Naive thymus-derived CD4-positive, alpha-beta T cell (primary cell): ENCODE results near the gene MAGOH. TPM values are rescaled to one million over a fixed set of nuclear protein-coding genes. Genes with fewer than 3 reads are reported as not detected.

Experiments used
- ATAC-seq: fragments of 150-1000 bp; cut with Tn5 transposase; 2 replicates; pipeline ENCODE4 v1.10.0; 2021; ENCODE audit warnings: mild to moderate bottlenecking, moderate library complexity
- CTCF ChIA-PET: fragments of 350-600 bp; sonication (Branson Sonifier 250); formaldehyde crosslinking; loops from one replicate; lab custom pipeline; 2021; ENCODE audit warnings: antibody characterized with exemption; lab: Charles Lee
- POLR2A ChIA-PET: fragments of 350-600 bp; sonication (Branson Sonifier 250); formaldehyde crosslinking; loops from one replicate; lab custom pipeline; 2021; ENCODE audit warnings: antibody characterized with exemption, inconsistent platforms; lab: Charles Lee
- DNase-seq, 9 donors: peaks; one replicate each; pipeline versions ENCODE4 v3.0.0 to v3.0.0-alpha.2; 2020 to 2022; ENCODE audit warnings: mixed read lengths in 1 of 9
- H3K27ac ChIP-seq: one replicate; pipeline ENCODE4 v1.7.0; 2013; ENCODE audit warnings: mild to moderate bottlenecking, low read depth, low read length, moderate library complexity
- H3K27me3 ChIP-seq, 2 donors: one replicate each; pipeline ENCODE4 v1.7.0; 2013; ENCODE audit warnings: low read length in 2 of 2, mild to moderate bottlenecking in 2 of 2, moderate library complexity in 2 of 2; ENCODE audit not compliant: control insufficient read depth in 2 of 2, insufficient read depth in 2 of 2
- H3K36me3 ChIP-seq, 3 experiments: 1 replicate in 2 of 3; 2 replicates in 1 of 3; pipeline ENCODE4 v1.7.0; 2013; ENCODE audit warnings: low read length in 3 of 3, mild to moderate bottlenecking in 3 of 3, moderate library complexity in 1 of 3; ENCODE audit not compliant: insufficient read depth in 3 of 3, control insufficient read depth in 2 of 3
- H3K4me1 ChIP-seq, 2 donors: one replicate each; pipeline ENCODE4 v1.7.0; 2013; ENCODE audit warnings: low read length in 2 of 2, mild to moderate bottlenecking in 2 of 2, moderate library complexity in 1 of 2; ENCODE audit not compliant: control insufficient read depth in 2 of 2, insufficient read depth in 2 of 2
- H3K4me3 ChIP-seq: 2 replicates; pipeline ENCODE4 v1.7.0; 2013; ENCODE audit warnings: mild to moderate bottlenecking, low read length
- H3K9me3 ChIP-seq, 3 experiments: 1 replicate in 2 of 3; 2 replicates in 1 of 3; pipeline ENCODE4 v1.7.0; 2013; ENCODE audit warnings: low read length in 3 of 3; ENCODE audit not compliant: control insufficient read depth in 2 of 3
- H3K27ac Mint-ChIP-seq, 9 donors: one replicate each; pipeline ENCODE4 v1.8.0; 2020 to 2022; ENCODE audit warnings: mixed read lengths in 9 of 9, mild to moderate bottlenecking in 8 of 9, moderate library complexity in 5 of 9, inconsistent platforms in 2 of 9
- H3K27me3 Mint-ChIP-seq, 5 donors: one replicate each; pipeline ENCODE4 v1.8.0; 2021 to 2022; ENCODE audit warnings: mixed read lengths in 5 of 5, mild to moderate bottlenecking in 1 of 5
- H3K36me3 Mint-ChIP-seq, 5 donors: one replicate each; pipeline ENCODE4 v1.8.0; 2020 to 2022; ENCODE audit warnings: mixed read lengths in 5 of 5, mild to moderate bottlenecking in 3 of 5, inconsistent platforms in 1 of 5
- H3K4me1 Mint-ChIP-seq, 7 donors: one replicate each; pipeline ENCODE4 v1.8.0; 2020 to 2022; ENCODE audit warnings: mixed read lengths in 7 of 7, mild to moderate bottlenecking in 3 of 7, inconsistent platforms in 1 of 7
- H3K4me3 Mint-ChIP-seq, 10 donors: one replicate each; pipeline ENCODE4 v1.8.0; 2020 to 2022; ENCODE audit warnings: mild to moderate bottlenecking in 10 of 10, mixed read lengths in 10 of 10, moderate library complexity in 6 of 10, inconsistent platforms in 2 of 10
- H3K9me3 Mint-ChIP-seq, 11 donors: one replicate each; pipeline ENCODE4 v1.8.0; 2020 to 2022; ENCODE audit warnings: mixed read lengths in 11 of 11, mild to moderate bottlenecking in 4 of 11, inconsistent platforms in 1 of 11, moderate library complexity in 1 of 11
- intact Hi-C, 2 donors: fragments of 100-400 bp; cut with micrococcal nuclease; formaldehyde crosslinking; loops; one replicate each; pipeline ENCODE4 v1.15.1; 2023
- polyA plus RNA-seq, 2 donors: library from polyadenylated mRNA; unstranded; fragments of 300-500 nt; fragmentation: Illumina TruSeq; gene quantifications; one replicate each; pipeline ENCODE4 v1.2.3, GENCODE V29; 2021
- total RNA-seq, 6 experiments: library from RNA in 5 of 6; stranded (reverse) in 5 of 6; gene quantifications; 1 replicate in 5 of 6; 2 replicates in 1 of 6; pipeline ENCODE4 v1.2.3 and lab custom pipeline; 2021 to 2026

Gene MAGOH
- total and polyA plus RNA-seq, 7 experiments from 2014 or later, result 37.7 to 108 (median 54.5) TPM

DNA sequence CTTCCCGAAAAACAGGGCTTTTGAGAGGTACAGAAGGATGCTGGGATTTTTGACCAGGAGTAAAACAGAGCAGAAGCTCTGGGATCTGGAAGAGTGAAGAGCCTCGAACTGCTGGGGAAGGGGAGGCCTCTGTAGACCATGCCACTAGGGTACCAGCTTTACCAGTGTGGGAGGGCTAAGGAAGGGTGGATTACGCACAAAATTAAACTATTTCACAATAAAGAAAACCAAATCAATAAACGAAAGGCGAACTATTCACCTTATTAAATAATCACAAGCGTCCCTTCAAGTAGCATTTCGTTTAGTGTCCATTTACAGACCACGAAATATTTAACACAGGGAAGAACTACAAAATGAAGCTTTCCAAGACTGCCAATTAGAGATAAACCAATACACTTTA is 18.6 kb downstream of the MAGOH start:
- peaks cover 0 to 6% (median 0%) of the 10 kb centered on the region in 11 donors for H3K9me3 Mint-ChIP-seq
- peak overlapping the region; percentile 80 for H3K4me3 ChIP-seq

DNA sequence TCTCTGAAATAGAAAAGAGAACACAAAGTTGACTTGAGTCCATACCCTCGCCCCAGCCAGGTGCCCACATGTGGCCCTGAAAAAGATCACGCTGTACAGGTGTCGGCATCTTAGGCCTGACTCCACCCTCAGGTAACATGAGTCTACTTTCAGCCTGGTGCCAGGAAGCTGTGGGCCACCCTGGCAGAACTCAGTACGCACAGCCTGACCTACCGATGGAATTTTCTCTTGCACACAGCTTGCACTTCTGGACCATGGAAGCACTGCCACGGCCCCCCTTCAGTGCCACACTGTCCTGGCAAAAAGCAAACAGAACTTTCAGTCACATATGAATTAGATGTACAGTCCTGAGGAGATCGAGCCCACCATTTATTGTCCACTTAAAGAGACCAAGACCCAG is 20.1 kb downstream of the MAGOH start:
- H3K27ac Mint-ChIP-seq, result peak overlapping the region in 8 of 9 donors; percentile 55 to 98 (median 84)
- intact Hi-C loops, result no loop called here
- DNase-seq (no peak), ATAC-seq (no peak)
- Histone ChIP-seq H3K4me3 (no peak overlapping the region), H3K27me3 (no peaks in the 10 kb centered on the region), H3K4me1 (peaks cover 15% of the 10 kb centered on the region in 2 donors), H3K9me3 (no peaks in the 10 kb centered on the region), H3K36me3 (peaks cover 10 to 54% (median 10%) of the 10 kb centered on the region in 3 experiments), H3K27ac (peak overlapping the region; percentile 17)
- peaks cover 0 to 22% (median 4%) of the 10 kb centered on the region in 5 donors for H3K36me3 Mint-ChIP-seq
- H3K4me3 Mint-ChIP-seq, result peak overlapping the region in 1 of 10 donors; percentile 34
- POLR2A ChIA-PET, result no interaction called here
- peaks cover 0 to 6% (median 0%) of the 10 kb centered on the region in 11 donors for H3K9me3 Mint-ChIP-seq
- CTCF ChIA-PET, result no interaction called here
- H3K4me1 Mint-ChIP-seq, result peaks cover 15 to 31% (median 26%) of the 10 kb centered on the region in 7 donors
- H3K27me3 Mint-ChIP-seq, result no peaks in the 10 kb centered on the region

More for the DNA sequence above, 18.6 kb downstream of the MAGOH start:
- H3K27me3 Mint-ChIP-seq, result no peaks in the 10 kb centered on the region
- Histone ChIP-seq H3K9me3 (no peaks in the 10 kb centered on the region), H3K27me3 (no peaks in the 10 kb centered on the region), H3K4me1 (peaks cover 15% of the 10 kb centered on the region in 2 donors), H3K27ac (peak overlapping the region; percentile 99), H3K36me3 (peaks cover 5 to 39% (median 6%) of the 10 kb centered on the region in 3 experiments)
- no peak for ATAC-seq
- ChIA-PET CTCF (interaction anchor here (0.7 kb wide), 1 partner anchor 17 kb away, joined by 3 read pairs; no protein-coding TSS in a partner anchor), POLR2A (interaction anchor here (1.0 to 4.4 kb wide), 6 partner anchors 9 to 1490 kb away, joined by 3 to 42 read pairs (median 4); partner anchors contain the start of genes CPT2 and MAGOH)
- H3K4me3 Mint-ChIP-seq, result peak overlapping the region; percentile 83 to 94 (median 92)
- H3K4me1 Mint-ChIP-seq, result peaks cover 15 to 31% (median 26%) of the 10 kb centered on the region in 7 donors
- peaks cover 0 to 12% (median 4%) of the 10 kb centered on the region in 5 donors for H3K36me3 Mint-ChIP-seq
- intact Hi-C loops, result loop anchor here (1.0 to 10.0 kb wide), 9 partner anchors 19 to 1998 kb away; partner anchors contain the start of genes BTF3L4 (in 2 of the 2), CPT2 (in 2 of the 2), MAGOH (in 2 of the 2) and TXNDC12 (in 2 of the 2)
- H3K27ac Mint-ChIP-seq, result peak overlapping the region; percentile 91 to 98 (median 96)
- DNase-seq, result no peak

DNA sequence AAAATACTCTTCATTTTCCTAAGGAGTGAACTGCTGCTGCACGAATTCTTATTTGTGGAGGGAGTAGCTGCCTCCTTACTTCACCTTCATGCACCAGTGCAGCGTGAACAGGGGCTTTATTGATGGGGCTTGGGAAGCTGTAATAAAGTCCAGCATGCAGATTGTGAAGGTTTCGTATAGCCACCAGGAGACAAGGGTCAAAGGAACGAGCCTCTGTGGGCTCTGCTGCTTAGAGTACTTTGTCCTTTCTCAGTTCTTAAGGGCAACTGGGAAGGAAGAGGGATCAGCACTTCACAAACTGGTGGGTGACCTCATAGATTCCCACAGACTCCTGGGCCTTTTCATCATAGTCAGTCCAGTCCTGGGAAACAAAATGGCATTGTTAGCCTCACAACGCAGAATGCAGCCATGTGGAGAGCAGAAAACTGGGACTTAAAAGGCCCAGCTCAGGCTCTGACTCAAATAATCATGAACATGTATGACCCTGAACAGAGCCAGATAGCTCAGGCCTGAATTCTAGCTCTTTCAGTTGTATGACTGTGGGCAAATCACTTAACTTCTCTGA is 23.9 kb downstream of the MAGOH start:
- no peak overlapping the region for H3K4me3 Mint-ChIP-seq
- no peaks in the 10 kb centered on the region for H3K27me3 Mint-ChIP-seq
- intact Hi-C loops, result no loop called here
- H3K27ac Mint-ChIP-seq, result no peak overlapping the region
- ChIA-PET CTCF (interaction anchor here (0.6 kb wide), 1 partner anchor 35 kb away, joined by 5 read pairs; no protein-coding TSS in a partner anchor), POLR2A (interaction anchor here (0.6 to 1.1 kb wide), 3 partner anchors 13 to 18 kb away, joined by 3 to 4 read pairs (median 3); no protein-coding TSS in a partner anchor)
- no peak for ATAC-seq
- DNase-seq, result no peak
- peaks cover 3 to 4% of the 10 kb centered on the region in 2 donors for H3K4me1 ChIP-seq
- H3K4me1 Mint-ChIP-seq, result peaks cover 5 to 17% (median 10%) of the 10 kb centered on the region in 7 donors
- no peaks in the 10 kb centered on the region for H3K9me3 ChIP-seq
- H3K36me3 ChIP-seq, result peaks cover 17 to 82% (median 25%) of the 10 kb centered on the region in 3 experiments
- no peaks in the 10 kb centered on the region for H3K27me3 ChIP-seq
- no peak overlapping the region for H3K27ac ChIP-seq
- H3K4me3 ChIP-seq, result no peak overlapping the region
- peaks cover 0 to 1% (median 0%) of the 10 kb centered on the region in 11 donors for H3K9me3 Mint-ChIP-seq
- H3K36me3 Mint-ChIP-seq, result peaks cover 0 to 48% (median 16%) of the 10 kb centered on the region in 5 donors

DNA sequence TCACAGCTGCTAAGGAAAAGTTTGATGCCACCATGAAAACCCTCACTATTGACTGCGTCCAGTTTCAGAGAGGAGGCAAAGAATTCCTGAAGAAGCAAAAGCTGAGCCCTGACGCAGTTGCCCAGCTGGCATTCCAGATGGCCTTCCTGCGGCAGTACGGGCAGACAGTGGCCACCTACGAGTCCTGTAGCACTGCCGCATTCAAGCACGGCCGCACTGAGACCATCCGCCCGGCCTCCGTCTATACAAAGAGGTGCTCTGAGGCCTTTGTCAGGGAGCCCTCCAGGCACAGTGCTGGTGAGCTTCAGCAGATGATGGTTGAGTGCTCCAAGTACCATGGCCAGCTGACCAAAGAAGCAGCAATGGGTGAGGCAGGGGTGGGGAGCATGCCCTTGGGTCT is 27.4 kb downstream of the MAGOH start:
- CTCF ChIA-PET, result interaction anchor here (0.6 kb wide), 1 partner anchor 68 kb away, joined by 3 read pairs; no protein-coding TSS in a partner anchor
- Mint-ChIP-seq H3K4me1 (peaks cover 0 to 13% (median 7%) of the 10 kb centered on the region in 7 donors), H3K27ac (no peak overlapping the region), H3K9me3 (peaks cover 2 to 13% (median 8%) of the 10 kb centered on the region in 11 donors), H3K27me3 (no peaks in the 10 kb centered on the region), H3K4me3 (no peak overlapping the region), H3K36me3 (peaks cover 16 to 66% (median 36%) of the 10 kb centered on the region in 5 donors)
- DNase-seq (no peak), ATAC-seq (no peak)
- intact Hi-C loops, result no loop called here
- POLR2A ChIA-PET, result no interaction called here
- H3K36me3 ChIP-seq, result peaks cover 25 to 89% (median 25%) of the 10 kb centered on the region in 3 experiments
- H3K27ac ChIP-seq, result no peak overlapping the region
- peaks cover 0 to 12% (median 3%) of the 10 kb centered on the region in 3 experiments for H3K9me3 ChIP-seq
- no peak overlapping the region for H3K4me3 ChIP-seq
- no peaks in the 10 kb centered on the region for H3K27me3 ChIP-seq
- no peaks in the 10 kb centered on the region for H3K4me1 ChIP-seq

DNA sequence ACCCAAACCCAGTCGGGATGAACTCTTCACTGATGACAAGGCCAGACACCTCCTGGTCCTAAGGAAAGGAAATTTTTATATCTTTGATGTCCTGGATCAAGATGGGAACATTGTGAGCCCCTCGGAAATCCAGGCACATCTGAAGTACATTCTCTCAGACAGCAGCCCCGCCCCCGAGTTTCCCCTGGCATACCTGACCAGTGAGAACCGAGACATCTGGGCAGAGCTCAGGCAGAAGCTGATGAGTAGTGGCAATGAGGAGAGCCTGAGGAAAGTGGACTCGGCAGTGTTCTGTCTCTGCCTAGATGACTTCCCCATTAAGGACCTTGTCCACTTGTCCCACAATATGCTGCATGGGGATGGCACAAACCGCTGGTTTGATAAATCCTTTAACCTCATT is 28.0 kb downstream of the MAGOH start:
- CTCF ChIA-PET, result no interaction called here
- H3K9me3 Mint-ChIP-seq, result peaks cover 2 to 15% (median 9%) of the 10 kb centered on the region in 11 donors
- POLR2A ChIA-PET, result no interaction called here

DNA sequence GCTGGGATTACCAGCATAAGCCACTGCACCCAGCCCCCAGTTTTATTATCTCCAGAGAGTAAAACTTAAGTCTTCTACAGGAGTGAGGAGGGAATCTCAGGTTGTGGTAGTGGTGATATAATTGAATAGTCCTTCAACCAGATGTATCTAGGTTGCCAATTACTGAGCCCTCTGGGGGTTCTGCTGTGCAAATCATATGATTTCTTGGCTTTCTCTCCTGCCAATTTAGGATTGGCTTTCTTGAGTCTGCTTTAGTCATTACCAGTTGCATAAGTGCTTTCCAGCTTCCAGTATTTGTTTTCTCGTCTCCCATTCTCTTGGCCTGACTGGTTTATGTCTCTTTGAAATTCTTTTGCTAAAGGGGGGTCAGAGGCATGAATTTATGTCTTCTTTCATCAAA is 30.6 kb downstream of the MAGOH start:
- no peak for DNase-seq
- peaks cover 0 to 31% (median 28%) of the 10 kb centered on the region in 7 donors for H3K4me1 Mint-ChIP-seq
- Histone ChIP-seq H3K27ac (no peak overlapping the region), H3K4me1 (no peaks in the 10 kb centered on the region), H3K4me3 (no peak overlapping the region), H3K36me3 (peaks cover 16 to 89% (median 19%) of the 10 kb centered on the region in 3 experiments), H3K9me3 (peaks cover 0 to 16% (median 3%) of the 10 kb centered on the region in 3 experiments), H3K27me3 (no peaks in the 10 kb centered on the region)
- peak overlapping the region in 1 of 9 donors; percentile 6 for H3K27ac Mint-ChIP-seq
- ATAC-seq, result no peak
- POLR2A ChIA-PET, result no interaction called here
- H3K4me3 Mint-ChIP-seq, result no peak overlapping the region
- no peaks in the 10 kb centered on the region for H3K27me3 Mint-ChIP-seq
- peaks cover 41 to 83% (median 60%) of the 10 kb centered on the region in 5 donors for H3K36me3 Mint-ChIP-seq
- CTCF ChIA-PET, result no interaction called here
- intact Hi-C loops, result no loop called here
- peaks cover 5 to 27% (median 16%) of the 10 kb centered on the region in 11 donors for H3K9me3 Mint-ChIP-seq

More for the DNA sequence above, 28.0 kb downstream of the MAGOH start:
- Histone ChIP-seq H3K36me3 (peaks cover 22 to 87% (median 22%) of the 10 kb centered on the region in 3 experiments), H3K27ac (no peak overlapping the region), H3K9me3 (peaks cover 0 to 16% (median 3%) of the 10 kb centered on the region in 3 experiments), H3K4me1 (no peaks in the 10 kb centered on the region), H3K4me3 (no peak overlapping the region), H3K27me3 (no peaks in the 10 kb centered on the region)
- no peak overlapping the region for H3K27ac Mint-ChIP-seq
- ATAC-seq (no peak), DNase-seq (no peak)
- H3K4me3 Mint-ChIP-seq, result no peak overlapping the region
- H3K4me1 Mint-ChIP-seq, result peaks cover 0 to 13% (median 7%) of the 10 kb centered on the region in 7 donors
- H3K36me3 Mint-ChIP-seq, result peaks cover 17 to 70% (median 35%) of the 10 kb centered on the region in 5 donors
- intact Hi-C loops, result no loop called here
- H3K27me3 Mint-ChIP-seq, result no peaks in the 10 kb centered on the region
